ENCODE results near the gene UST.
"Not testable (repeated sequence)": the region's sequence is repeated elsewhere in the genome, so short reads cannot be mapped to it uniquely, and the experiment has no call there.

DNA sequence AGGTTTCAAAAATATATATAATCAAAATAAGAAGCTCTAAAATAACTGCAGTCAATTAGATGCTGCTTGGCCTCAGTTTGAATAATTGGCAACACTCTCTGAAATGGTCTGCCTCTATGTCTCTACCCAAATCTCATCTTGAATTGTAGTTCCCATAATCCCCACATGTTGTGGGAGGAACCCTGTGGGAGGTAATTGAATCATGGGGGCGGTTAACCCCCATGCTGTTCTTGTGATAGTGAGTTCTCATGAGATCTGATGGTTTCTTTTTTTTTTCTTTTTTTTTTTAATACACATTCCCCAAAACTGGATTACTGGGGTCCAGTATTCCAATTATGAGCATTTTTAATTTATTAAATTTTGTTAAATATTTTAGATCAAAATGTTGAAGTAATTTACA, 8.5 kb downstream of the UST start:
- TF ChIP-seq CTCF (IDR thresholded peaks at IDR 0.05; ENCODE audit: low read depth, low read length, missing input control); ZBTB33 (IDR thresholded peaks at IDR 0.05); FOXA2 (IDR thresholded peaks at IDR 0.05); MAX (IDR thresholded peaks at IDR 0.05); RXRA (IDR thresholded peaks at IDR 0.05); REST (IDR thresholded peaks at IDR 0.05); SP1 (IDR thresholded peaks at IDR 0.05); GABPA (IDR thresholded peaks at IDR 0.05 in 1 of 2, conservative IDR thresholded peaks at IDR 0.05 in 1 of 2); HNF4A (conservative IDR thresholded peaks at IDR 0.05); TAF1 (conservative IDR thresholded peaks at IDR 0.05); EGR1 (IDR thresholded peaks at IDR 0.05; ENCODE audit: low read depth in 2 of 2): not testable (repeated sequence)
- TF ChIP-seq, protein P1, sequence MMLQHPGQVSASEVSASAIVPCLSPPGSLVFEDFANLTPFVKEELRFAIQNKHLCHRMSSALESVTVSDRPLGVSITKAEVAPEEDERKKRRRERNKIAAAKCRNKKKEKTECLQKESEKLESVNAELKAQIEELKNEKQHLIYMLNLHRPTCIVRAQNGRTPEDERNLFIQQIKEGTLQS (IDR thresholded peaks at IDR 0.05), result not testable (repeated sequence)
